Fibroblast of lung (primary cell): Measurements from ENCODE around the gene FTSJ1.

Experiments used
- CTCF ChIP-seq, 2 donors: IDR thresholded peaks in 1 of 2; conservative IDR thresholded peaks in 1 of 2; 1 replicate in 1 of 2; 2 replicates in 1 of 2; pipeline ENCODE4 v1.5.1; 2011 to 2012; ENCODE audit warnings: low read length in 2 of 2, control low read depth in 1 of 2, inconsistent platforms in 1 of 2, low read depth in 1 of 2, mild to moderate bottlenecking in 1 of 2
- EZH2 ChIP-seq: IDR thresholded peaks from 2 replicates; pipeline ENCODE4 v1.5.1; 2012; ENCODE audit warnings: low read length, control low read depth, mild to moderate bottlenecking; ENCODE audit errors: missing control alignments

GRCh38 chrX:48522291-48522690 lies 46.3 kb downstream of the FTSJ1 start:
- TF ChIP-seq CTCF (conservative IDR thresholded peaks at IDR 0.05 in 1 of 2, IDR thresholded peaks at IDR 0.05 in 1 of 2; ENCODE audit: low read depth in 1 of 2, low read length in 2 of 2), result no peak
- no peak for TF ChIP-seq EZH2
